ENCODE data around the gene XRCC4. TPM values are rescaled to one million over a fixed set of nuclear protein-coding genes. Genes with fewer than 3 reads are reported as not detected.

Gene XRCC4
- total RNA-seq, 4 donors from 2014 or later, result 4.2 to 6.0 (median 5.4) TPM

GRCh38 chr5:83072966-83073365, 4.4 kb upstream of the XRCC4 start:
- TF ChIP-seq POLR2AphosphoS5 (IDR thresholded peaks at IDR 0.05) (no peak), CTCF (IDR thresholded peaks at IDR 0.05) (no peak), EP300 (IDR thresholded peaks at IDR 0.05) (no peak), POLR2A (IDR thresholded peaks at IDR 0.05) (no peak)
- Histone ChIP-seq H3K9me3 (no peaks in the 10 kb centered on the region), H3K36me3 (no peaks in the 10 kb centered on the region), H3K4me3 (no peak overlapping the region), H3K27ac (no peak overlapping the region), H3K27me3 (no peaks in the 10 kb centered on the region), H3K4me1 (peaks cover 61% of the 10 kb centered on the region)
- no peak for DNase-seq (ENCODE audit: low spot score in 2 of 2)
- WGBS, result 59% methylated on average over 6 of the region's 6 CpGs

DNA sequence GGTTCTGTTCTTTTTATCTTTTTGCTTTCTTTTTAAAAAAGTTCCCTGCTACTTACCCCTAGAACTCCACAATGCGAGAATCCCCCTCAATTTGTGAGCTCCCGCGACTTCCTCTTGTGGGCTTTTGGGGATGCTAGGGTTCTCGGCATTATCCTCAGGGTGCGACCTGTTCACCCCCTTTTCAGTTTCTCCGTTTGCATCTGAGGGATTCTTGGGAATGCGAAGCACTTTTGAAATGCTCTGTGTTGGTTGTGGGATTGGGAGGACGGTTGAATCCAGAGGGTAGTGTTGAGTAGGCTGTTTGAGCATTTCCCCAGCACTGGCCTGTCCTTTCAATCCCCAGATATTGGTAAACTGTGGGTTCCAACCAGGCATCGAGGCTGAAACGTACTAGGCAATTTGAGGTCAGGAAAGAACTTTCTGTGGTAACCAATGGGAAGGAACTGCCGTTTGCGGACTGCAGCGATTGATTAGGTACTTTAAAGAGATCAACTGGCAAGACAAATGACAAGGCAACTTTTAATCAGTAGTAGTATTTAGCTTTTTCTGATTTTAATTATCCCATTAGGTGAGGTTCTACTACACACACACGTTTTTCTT, 415 bp downstream of the XRCC4 start:
- no peak for TF ChIP-seq POLR2AphosphoS5 (IDR thresholded peaks at IDR 0.05)
- no peak for TF ChIP-seq POLR2A (IDR thresholded peaks at IDR 0.05)
- no peak for TF ChIP-seq EP300 (IDR thresholded peaks at IDR 0.05)
- TF ChIP-seq CTCF (IDR thresholded peaks at IDR 0.05), result no peak
- DNase-seq (ENCODE audit: low spot score in 2 of 2), result no peak
- H3K4me1 ChIP-seq, result peaks cover 40% of the 10 kb centered on the region

DNA sequence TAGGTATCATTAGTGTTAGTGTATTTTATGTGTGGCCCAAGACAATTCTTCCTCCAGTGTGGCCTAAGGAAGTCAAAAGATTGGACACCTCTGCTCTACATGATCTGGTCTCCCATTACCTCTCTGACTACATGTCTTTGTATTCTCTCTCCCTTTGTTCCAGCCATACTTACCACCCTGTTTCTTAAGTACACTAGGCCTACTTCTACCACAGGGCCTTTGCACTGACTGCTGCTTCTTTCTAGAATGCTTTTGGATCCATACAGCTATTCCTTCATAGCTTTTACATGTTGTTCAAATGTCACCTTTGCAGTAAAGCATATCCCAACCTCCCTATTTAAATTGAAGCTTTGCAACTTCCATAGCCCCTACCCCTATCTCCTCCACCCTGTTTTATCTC, 5.4 kb downstream of the XRCC4 start:
- no peaks in the 10 kb centered on the region for H3K27me3 ChIP-seq
- no peak for DNase-seq (ENCODE audit: low spot score in 2 of 2)
- no peaks in the 10 kb centered on the region for H3K9me3 ChIP-seq
- TF ChIP-seq POLR2A (IDR thresholded peaks at IDR 0.05) (no peak), EP300 (IDR thresholded peaks at IDR 0.05) (no peak), CTCF (IDR thresholded peaks at IDR 0.05) (no peak), POLR2AphosphoS5 (IDR thresholded peaks at IDR 0.05) (no peak)
- H3K4me1 ChIP-seq, result peaks cover 8% of the 10 kb centered on the region
- no peak overlapping the region for H3K27ac ChIP-seq
- H3K4me3 ChIP-seq, result no peak overlapping the region
- H3K36me3 ChIP-seq, result no peaks in the 10 kb centered on the region

More for the DNA sequence above, 415 bp downstream of the XRCC4 start:
- 2% methylated on average over 14 of the region's 14 CpGs for WGBS
- Histone ChIP-seq H3K27me3 (no peaks in the 10 kb centered on the region), H3K36me3 (no peaks in the 10 kb centered on the region), H3K4me3 (peak overlapping the region; percentile 91), H3K27ac (peak overlapping the region; percentile 92), H3K9me3 (no peaks in the 10 kb centered on the region)

DNA sequence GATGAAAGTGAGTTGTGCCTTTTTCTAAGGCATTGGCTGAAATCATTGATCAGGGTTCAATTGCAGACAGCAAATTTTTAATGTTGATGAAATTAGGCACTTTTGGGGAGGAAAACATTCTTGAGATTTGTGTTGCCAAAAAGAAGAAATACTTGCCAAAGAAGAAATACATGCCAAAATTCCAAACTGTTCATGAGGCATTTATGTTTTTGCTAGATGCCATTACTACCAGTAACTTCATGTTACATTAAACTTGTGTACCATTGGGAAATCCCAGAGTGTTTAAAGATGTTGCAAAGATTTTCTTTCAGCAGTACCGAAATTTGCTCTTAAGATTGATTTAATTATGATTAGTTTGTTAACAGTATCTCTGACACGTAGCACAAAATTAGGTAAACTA, 7.0 kb downstream of the XRCC4 start:
- no peak for TF ChIP-seq CTCF (IDR thresholded peaks at IDR 0.05)
- no peak for TF ChIP-seq POLR2AphosphoS5 (IDR thresholded peaks at IDR 0.05)
- TF ChIP-seq EP300 (IDR thresholded peaks at IDR 0.05), result no peak
- no peak for TF ChIP-seq POLR2A (IDR thresholded peaks at IDR 0.05)
- WGBS, result 82% methylated on average over 2 of the region's 2 CpGs

GRCh38 chr5:83085106-83085505, 7.8 kb downstream of the XRCC4 start:
- Histone ChIP-seq H3K27ac (no peak overlapping the region), H3K36me3 (no peaks in the 10 kb centered on the region), H3K4me3 (no peak overlapping the region), H3K9me3 (no peaks in the 10 kb centered on the region), H3K4me1 (no peaks in the 10 kb centered on the region), H3K27me3 (no peaks in the 10 kb centered on the region)
- TF ChIP-seq POLR2A (IDR thresholded peaks at IDR 0.05) (no peak), EP300 (IDR thresholded peaks at IDR 0.05) (no peak), CTCF (IDR thresholded peaks at IDR 0.05) (no peak), POLR2AphosphoS5 (IDR thresholded peaks at IDR 0.05) (no peak)
- 72% methylated on average over 2 of the region's 2 CpGs for WGBS
- DNase-seq (ENCODE audit: low spot score in 2 of 2), result no peak

More for the DNA sequence above, 7.0 kb downstream of the XRCC4 start:
- Histone ChIP-seq H3K27me3 (no peaks in the 10 kb centered on the region), H3K9me3 (no peaks in the 10 kb centered on the region), H3K4me1 (no peaks in the 10 kb centered on the region), H3K4me3 (no peak overlapping the region), H3K27ac (no peak overlapping the region), H3K36me3 (no peaks in the 10 kb centered on the region)
- no peak for DNase-seq (ENCODE audit: low spot score in 2 of 2)

Data from suprapubic skin (tissue), 4 donors.